Measurements from ENCODE around the gene NUP205. TPM values are rescaled to one million over a fixed set of nuclear protein-coding genes. Genes with fewer than 3 reads are reported as not detected.
A peak's percentile ranks its signal among the peaks of the same experiment; 100 is the strongest.

NUP205 gene
- total and polyA plus RNA-seq, 2 of the 13 experiments (the other 11 are each of a cell fraction or from before 2014, with no cell fraction given) = 46.2 to 87.2 TPM

DNA sequence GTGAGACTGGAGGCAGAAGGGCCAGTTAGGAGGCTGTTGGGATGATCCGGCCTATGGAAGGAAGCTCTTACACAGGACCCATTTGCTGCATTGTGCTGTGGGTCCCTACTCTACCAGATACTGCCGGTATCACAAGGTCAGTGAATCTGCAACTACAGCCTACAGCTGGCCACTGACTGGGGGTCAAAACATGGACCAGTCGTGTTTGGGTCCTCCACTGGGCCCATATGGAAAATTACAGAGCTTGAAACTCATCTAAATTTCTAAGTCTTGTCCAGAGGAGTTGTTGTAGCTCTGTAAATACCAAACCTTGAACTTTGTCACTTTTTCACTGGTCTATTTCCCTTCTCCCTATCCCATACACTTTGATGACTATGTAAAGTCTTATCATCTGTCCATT is 5.6 kb upstream of the NUP205 start (continued):
- TF ChIP-seq FOXA1 (IDR thresholded peaks at IDR 0.05) = no peak
- peak; percentile 16; the same call in 1 of the 2 replicates for TF ChIP-seq FOXA1 (CRISPR knock-in tag; IDR thresholded peaks at IDR 0.05)
- no peak for TF ChIP-seq ZNF788 (CRISPR knock-in tag; IDR thresholded peaks at IDR 0.05; ENCODE audit: borderline replicate concordance)
- TF ChIP-seq ZNF292 (CRISPR knock-in tag; IDR thresholded peaks at IDR 0.05; ENCODE audit: borderline replicate concordance, low read depth) = 0 out of 2 replicates have a peak, but pooled peaks have one; percentile 21
- no peak for TF ChIP-seq ZNF761 (CRISPR knock-in tag; conservative IDR thresholded peaks at IDR 0.05)
- TF ChIP-seq ZNF205 (CRISPR knock-in tag; IDR thresholded peaks at IDR 0.05) = peak; percentile 99
- no peak for TF ChIP-seq ELF3 (CRISPR knock-in tag; IDR thresholded peaks at IDR 0.05)
- TF ChIP-seq FOSL1 (CRISPR knock-in tag; IDR thresholded peaks at IDR 0.05; ENCODE audit: borderline replicate concordance) = no peak
- no peak for TF ChIP-seq ZMAT3 (CRISPR knock-in tag; conservative IDR thresholded peaks at IDR 0.05)
- no peak for TF ChIP-seq TAF15 (IDR thresholded peaks at IDR 0.05; ENCODE audit: low read depth, low read length, poor library complexity, severe bottlenecking)
- TF ChIP-seq, protein P1, sequence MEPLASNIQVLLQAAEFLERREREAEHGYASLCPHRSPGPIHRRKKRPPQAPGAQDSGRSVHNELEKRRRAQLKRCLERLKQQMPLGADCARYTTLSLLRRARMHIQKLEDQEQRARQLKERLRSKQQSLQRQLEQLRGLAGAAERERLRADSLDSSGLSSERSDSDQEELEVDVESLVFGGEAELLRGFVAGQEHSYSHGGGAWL (CRISPR knock-in tag; IDR thresholded peaks at IDR 0.05) = no peak
- TF ChIP-seq EP300 (IDR thresholded peaks at IDR 0.05; ENCODE audit: low read depth in 2 of 2, low read length in 2 of 2) = peak in 1 of 2 experiments; percentile 28; a peak in 1 of 4 replicates
- no peak for TF ChIP-seq EP300 (CRISPR knock-in tag; IDR thresholded peaks at IDR 0.05; ENCODE audit: borderline replicate concordance)
- TF ChIP-seq, protein P2, sequence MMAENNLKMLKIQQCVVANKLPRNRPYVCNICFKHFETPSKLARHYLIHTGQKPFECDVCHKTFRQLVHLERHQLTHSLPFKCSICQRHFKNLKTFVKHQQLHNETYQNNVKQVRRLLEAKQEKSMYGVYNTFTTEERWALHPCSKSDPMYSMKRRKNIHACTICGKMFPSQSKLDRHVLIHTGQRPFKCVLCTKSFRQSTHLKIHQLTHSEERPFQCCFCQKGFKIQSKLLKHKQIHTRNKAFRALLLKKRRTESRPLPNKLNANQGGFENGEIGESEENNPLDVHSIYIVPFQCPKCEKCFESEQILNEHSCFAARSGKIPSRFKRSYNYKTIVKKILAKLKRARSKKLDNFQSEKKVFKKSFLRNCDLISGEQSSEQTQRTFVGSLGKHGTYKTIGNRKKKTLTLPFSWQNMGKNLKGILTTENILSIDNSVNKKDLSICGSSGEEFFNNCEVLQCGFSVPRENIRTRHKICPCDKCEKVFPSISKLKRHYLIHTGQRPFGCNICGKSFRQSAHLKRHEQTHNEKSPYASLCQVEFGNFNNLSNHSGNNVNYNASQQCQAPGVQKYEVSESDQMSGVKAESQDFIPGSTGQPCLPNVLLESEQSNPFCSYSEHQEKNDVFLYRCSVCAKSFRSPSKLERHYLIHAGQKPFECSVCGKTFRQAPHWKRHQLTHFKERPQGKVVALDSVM (CRISPR knock-in tag; IDR thresholded peaks at IDR 0.05) = peak; percentile 74; the same call in 1 of the 2 replicates
- TF ChIP-seq, protein P3, sequence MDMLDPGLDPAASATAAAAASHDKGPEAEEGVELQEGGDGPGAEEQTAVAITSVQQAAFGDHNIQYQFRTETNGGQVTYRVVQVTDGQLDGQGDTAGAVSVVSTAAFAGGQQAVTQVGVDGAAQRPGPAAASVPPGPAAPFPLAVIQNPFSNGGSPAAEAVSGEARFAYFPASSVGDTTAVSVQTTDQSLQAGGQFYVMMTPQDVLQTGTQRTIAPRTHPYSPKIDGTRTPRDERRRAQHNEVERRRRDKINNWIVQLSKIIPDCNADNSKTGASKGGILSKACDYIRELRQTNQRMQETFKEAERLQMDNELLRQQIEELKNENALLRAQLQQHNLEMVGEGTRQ (IDR thresholded peaks at IDR 0.05; ENCODE audit: low read depth, low read length) = no peak
- TF ChIP-seq, protein P3 (CRISPR knock-in tag; IDR thresholded peaks at IDR 0.05; ENCODE audit: borderline replicate concordance) = no peak
- TF ChIP-seq GATAD2A (CRISPR knock-in tag; IDR thresholded peaks at IDR 0.05) = 0 out of 2 replicates have a peak, but pooled peaks have one; percentile 30
- peak; percentile 31; the same call in 1 of the 2 replicates for TF ChIP-seq ZMYM4 (CRISPR knock-in tag; IDR thresholded peaks at IDR 0.05)
- TF ChIP-seq ZNF264 (CRISPR knock-in tag; IDR thresholded peaks at IDR 0.05) = no peak
- TF ChIP-seq ADNP (CRISPR knock-in tag; IDR thresholded peaks at IDR 0.05) = 0 out of 2 replicates have a peak, but pooled peaks have one; percentile 2
- peak; percentile 61 for TF ChIP-seq HNF4A (CRISPR knock-in tag; IDR thresholded peaks at IDR 0.05)
- TF ChIP-seq SOX6 (IDR thresholded peaks at IDR 0.05) = no peak
- TF ChIP-seq SOX6 (CRISPR knock-in tag; IDR thresholded peaks at IDR 0.05) = peak; percentile 31; the same call in 1 of the 2 replicates
- no peak for TF ChIP-seq CBX1 (IDR thresholded peaks at IDR 0.05; ENCODE audit: low read depth)
- TF ChIP-seq, protein P4, sequence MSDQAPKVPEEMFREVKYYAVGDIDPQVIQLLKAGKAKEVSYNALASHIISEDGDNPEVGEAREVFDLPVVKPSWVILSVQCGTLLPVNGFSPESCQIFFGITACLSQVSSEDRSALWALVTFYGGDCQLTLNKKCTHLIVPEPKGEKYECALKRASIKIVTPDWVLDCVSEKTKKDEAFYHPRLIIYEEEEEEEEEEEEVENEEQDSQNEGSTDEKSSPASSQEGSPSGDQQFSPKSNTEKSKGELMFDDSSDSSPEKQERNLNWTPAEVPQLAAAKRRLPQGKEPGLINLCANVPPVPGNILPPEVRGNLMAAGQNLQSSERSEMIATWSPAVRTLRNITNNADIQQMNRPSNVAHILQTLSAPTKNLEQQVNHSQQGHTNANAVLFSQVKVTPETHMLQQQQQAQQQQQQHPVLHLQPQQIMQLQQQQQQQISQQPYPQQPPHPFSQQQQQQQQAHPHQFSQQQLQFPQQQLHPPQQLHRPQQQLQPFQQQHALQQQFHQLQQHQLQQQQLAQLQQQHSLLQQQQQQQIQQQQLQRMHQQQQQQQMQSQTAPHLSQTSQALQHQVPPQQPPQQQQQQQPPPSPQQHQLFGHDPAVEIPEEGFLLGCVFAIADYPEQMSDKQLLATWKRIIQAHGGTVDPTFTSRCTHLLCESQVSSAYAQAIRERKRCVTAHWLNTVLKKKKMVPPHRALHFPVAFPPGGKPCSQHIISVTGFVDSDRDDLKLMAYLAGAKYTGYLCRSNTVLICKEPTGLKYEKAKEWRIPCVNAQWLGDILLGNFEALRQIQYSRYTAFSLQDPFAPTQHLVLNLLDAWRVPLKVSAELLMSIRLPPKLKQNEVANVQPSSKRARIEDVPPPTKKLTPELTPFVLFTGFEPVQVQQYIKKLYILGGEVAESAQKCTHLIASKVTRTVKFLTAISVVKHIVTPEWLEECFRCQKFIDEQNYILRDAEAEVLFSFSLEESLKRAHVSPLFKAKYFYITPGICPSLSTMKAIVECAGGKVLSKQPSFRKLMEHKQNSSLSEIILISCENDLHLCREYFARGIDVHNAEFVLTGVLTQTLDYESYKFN (CRISPR knock-in tag; conservative IDR thresholded peaks at IDR 0.05) = peak; percentile 76
- TF ChIP-seq ZFP36L2 (CRISPR knock-in tag; IDR thresholded peaks at IDR 0.05) = no peak

All from HepG2 (cell line).